Activated effector memory CD4-positive, alpha-beta T cell treated with Interleukin-2 at 50 U/mL for 16 hours (primary cell): ENCODE data around the gene GPR37.

Source experiments
- DNase-seq: peaks from one replicate; pipeline ENCODE4 v3.0.0-alpha.2; 2020

GPR37 gene

GRCh38 chr7:124780056-124780455, 14.5 kb upstream of the GPR37 start:
- DNase-seq, result no peak

GRCh38 chr7:124779620-124780019, 14.0 kb upstream of the GPR37 start:
- no peak for DNase-seq

- no peak for DNase-seq
Measured at GRCh38 chr7:124779194-124779593, 13.6 kb upstream of the GPR37 start.

- DNase-seq, result no peak
Measured at GRCh38 chr7:124777268-124777667, 11.7 kb upstream of the GPR37 start.

- no peak for DNase-seq
Measured at GRCh38 chr7:124776153-124776552, 10.6 kb upstream of the GPR37 start.

GRCh38 chr7:124775422-124775821, 9.8 kb upstream of the GPR37 start:
- no peak for DNase-seq

GRCh38 chr7:124773938-124774337, 8.3 kb upstream of the GPR37 start:
- no peak for DNase-seq

GRCh38 chr7:124773339-124773738, 7.7 kb upstream of the GPR37 start:
- no peak for DNase-seq

GRCh38 chr7:124769136-124769535, 3.5 kb upstream of the GPR37 start:
- DNase-seq, result no peak

GRCh38 chr7:124768525-124768924, 2.9 kb upstream of the GPR37 start:
- DNase-seq, result no peak

- DNase-seq, result no peak
Measured at GRCh38 chr7:124764847-124765400, 668 bp downstream of the GPR37 start.

- no peak for DNase-seq
Measured at GRCh38 chr7:124764051-124764846, 1.3 kb downstream of the GPR37 start.

GRCh38 chr7:124762611-124763143, 2.9 kb downstream of the GPR37 start:
- no peak for DNase-seq

- no peak for DNase-seq
Measured at GRCh38 chr7:124761164-124761715, 4.4 kb downstream of the GPR37 start.

GRCh38 chr7:124758327-124758726, 7.3 kb downstream of the GPR37 start:
- DNase-seq, result no peak

GRCh38 chr7:124754576-124755268, 10.9 kb downstream of the GPR37 start:
- no peak for DNase-seq

- no peak for DNase-seq
Measured at GRCh38 chr7:124752310-124752709, 13.3 kb downstream of the GPR37 start.

- DNase-seq, result no peak
Measured at GRCh38 chr7:124751027-124751426, 14.6 kb downstream of the GPR37 start.

- DNase-seq, result no peak
Measured at GRCh38 chr7:124747072-124747471, 18.5 kb downstream of the GPR37 start.

- DNase-seq, result no peak
Measured at GRCh38 chr7:124738639-124739038, 27.0 kb downstream of the GPR37 start.

GRCh38 chr7:124737760-124738300, 27.8 kb downstream of the GPR37 start:
- no peak for DNase-seq

- DNase-seq, result no peak
Measured at GRCh38 chr7:124728610-124729009, 37.0 kb downstream of the GPR37 start.

GRCh38 chr7:124724507-124725192, 40.9 kb downstream of the GPR37 start:
- DNase-seq, result no peak
